ENCODE data around the gene CDK6.

GRCh38 chr7:92622030-92622429 is 214.3 kb downstream of the CDK6 start:
- TF ChIP-seq POLR2AphosphoS5 (IDR thresholded peaks at IDR 0.05; ENCODE audit: low read depth) (no peak), EZH2 (IDR thresholded peaks at IDR 0.05; ENCODE audit: low read depth, unreplicated experiment) (no peak)
